Fibroblast of mammary gland (primary cell): Measurements from ENCODE around the gene IFITM2.
"Not testable (repeated sequence)": the region's sequence is repeated elsewhere in the genome, so short reads cannot be mapped to it uniquely, and the experiment has no call there.

ENCODE experiments used
- DNase-seq: peaks from one replicate; pipeline ENCODE4 v3.0.0-alpha.2; 2010; ENCODE audit warnings: low read depth
- H3K4me3 ChIP-seq: 2 replicates; pipeline ENCODE4 v1.5.1; 2011; ENCODE audit warnings: low read depth, mild to moderate bottlenecking, low read length, moderate library complexity; ENCODE audit not compliant: control insufficient read depth
- TF ChIP-seq, protein P1 (sequence below): conservative IDR thresholded peaks from 2 replicates; pipeline ENCODE4 v1.5.1; 2011; ENCODE audit warnings: low read depth, low read length, inconsistent platforms; ENCODE audit not compliant: control insufficient read depth, insufficient read depth

IFITM2 gene

GRCh38 chr11:316031-316701 lies 8.6 kb downstream of the IFITM2 start:
- DNase-seq: no peak
- TF ChIP-seq, protein P1, sequence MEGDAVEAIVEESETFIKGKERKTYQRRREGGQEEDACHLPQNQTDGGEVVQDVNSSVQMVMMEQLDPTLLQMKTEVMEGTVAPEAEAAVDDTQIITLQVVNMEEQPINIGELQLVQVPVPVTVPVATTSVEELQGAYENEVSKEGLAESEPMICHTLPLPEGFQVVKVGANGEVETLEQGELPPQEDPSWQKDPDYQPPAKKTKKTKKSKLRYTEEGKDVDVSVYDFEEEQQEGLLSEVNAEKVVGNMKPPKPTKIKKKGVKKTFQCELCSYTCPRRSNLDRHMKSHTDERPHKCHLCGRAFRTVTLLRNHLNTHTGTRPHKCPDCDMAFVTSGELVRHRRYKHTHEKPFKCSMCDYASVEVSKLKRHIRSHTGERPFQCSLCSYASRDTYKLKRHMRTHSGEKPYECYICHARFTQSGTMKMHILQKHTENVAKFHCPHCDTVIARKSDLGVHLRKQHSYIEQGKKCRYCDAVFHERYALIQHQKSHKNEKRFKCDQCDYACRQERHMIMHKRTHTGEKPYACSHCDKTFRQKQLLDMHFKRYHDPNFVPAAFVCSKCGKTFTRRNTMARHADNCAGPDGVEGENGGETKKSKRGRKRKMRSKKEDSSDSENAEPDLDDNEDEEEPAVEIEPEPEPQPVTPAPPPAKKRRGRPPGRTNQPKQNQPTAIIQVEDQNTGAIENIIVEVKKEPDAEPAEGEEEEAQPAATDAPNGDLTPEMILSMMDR: no peak
- peak overlapping the region; percentile 16 for H3K4me3 ChIP-seq

DNA sequence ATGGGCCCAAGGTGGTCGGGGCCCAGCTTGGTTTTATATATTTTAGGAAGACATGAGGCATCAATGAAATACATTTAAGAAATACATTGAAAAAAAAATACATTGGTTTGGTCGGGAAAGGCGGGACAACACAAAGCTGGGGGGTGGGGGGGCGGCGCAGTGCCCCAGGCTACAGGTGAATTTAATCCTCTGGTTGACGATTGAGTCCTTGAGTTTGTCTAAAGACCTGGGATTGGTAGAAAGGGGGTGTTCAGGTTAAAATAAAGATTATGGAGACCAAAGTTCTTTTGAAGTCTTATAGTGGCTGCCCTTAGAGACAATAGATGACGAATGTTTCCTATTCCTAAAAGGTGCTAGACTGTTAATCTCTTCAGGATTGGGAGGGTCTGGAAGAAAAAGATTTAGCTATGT lies 9.3 kb downstream of the IFITM2 start:
- no peak overlapping the region for H3K4me3 ChIP-seq
- no peak for DNase-seq
- TF ChIP-seq, protein P1: no peak

GRCh38 chr11:317668-318404 lies 10.2 kb downstream of the IFITM2 start:
- not testable (repeated sequence) for H3K4me3 ChIP-seq, DNase-seq

- DNase-seq: not testable (repeated sequence)
- H3K4me3 ChIP-seq: peak overlapping the region; percentile 41
These were observed 10.9 kb downstream of the IFITM2 start for GRCh38 chr11:318405-319120.

DNA sequence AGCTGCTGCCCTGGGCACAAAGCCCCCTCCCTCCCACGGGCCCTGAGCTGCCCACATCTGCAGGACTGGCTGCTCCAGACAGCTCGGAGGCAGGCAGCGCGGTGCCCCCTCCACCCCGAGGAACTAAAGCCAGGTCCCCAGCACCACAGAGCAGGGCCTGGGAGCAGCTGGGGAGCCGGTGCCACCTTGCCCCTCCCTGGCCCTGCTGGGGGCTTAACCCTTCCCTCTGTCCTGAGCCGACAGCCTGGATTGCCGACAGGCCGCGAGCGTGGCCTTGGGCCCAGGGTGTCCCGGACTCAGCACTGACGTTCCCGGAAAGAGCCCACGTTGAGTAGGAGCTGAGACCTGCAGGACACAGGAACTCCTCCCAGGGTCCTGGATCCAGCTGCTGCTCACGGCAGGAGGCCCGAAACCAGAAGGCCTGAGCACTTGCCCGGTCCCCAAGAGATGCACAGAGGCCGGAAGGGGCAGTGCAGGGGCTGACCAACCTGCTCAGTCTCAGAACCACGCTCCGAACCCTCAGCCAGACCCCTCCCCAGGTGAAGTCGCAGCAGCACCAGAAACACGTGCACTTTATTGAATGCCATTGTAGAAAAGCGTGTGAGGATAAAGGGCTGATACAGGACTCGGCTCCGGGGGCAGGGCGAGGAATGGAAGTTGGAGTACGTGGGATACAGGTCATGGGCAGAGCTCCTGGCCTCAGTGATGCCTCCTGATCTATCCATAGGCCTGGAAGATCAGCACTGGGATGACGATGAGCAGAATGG lies 11.7 kb downstream of the IFITM2 start:
- not testable (repeated sequence) for DNase-seq
- peak overlapping the region; percentile 79 for H3K4me3 ChIP-seq

- DNase-seq: not testable (repeated sequence)
- H3K4me3 ChIP-seq: peak overlapping the region; percentile 79
These were observed 12.3 kb downstream of the IFITM2 start for GRCh38 chr11:319888-320273.

GRCh38 chr11:324156-324555 lies 16.5 kb downstream of the IFITM2 start:
- DNase-seq: no peak
- TF ChIP-seq, protein P1: no peak
- H3K4me3 ChIP-seq: no peak overlapping the region

- DNase-seq, H3K4me3 ChIP-seq: not testable (repeated sequence)
These were observed 17.2 kb downstream of the IFITM2 start for GRCh38 chr11:324593-325517.
